Body of pancreas (tissue), 4 donors: ENCODE measurements around the gene GPR158. TPM values are rescaled to one million over a fixed set of nuclear protein-coding genes. Genes with fewer than 3 reads are reported as not detected.

Source experiments
- ATAC-seq: fragments of 150-250 bp; one replicate; pipeline ENCODE4 v1.9.1; 2016
- DNase-seq, 4 donors: peaks; one replicate each; pipeline ENCODE4 v3.0.0-alpha.2; 2019
- H3K27ac ChIP-seq, 4 donors: fragments of 200-600 bp; sonication (generic); 1 replicate in 3 of 4; 2 replicates in 1 of 4; pipeline versions ENCODE4 v1.5.1 to v1.6.1; 2016 to 2019; ENCODE audit warnings: mild to moderate bottlenecking in 1 of 4, mixed read lengths in 1 of 4, moderate library complexity in 1 of 4
- H3K27me3 ChIP-seq, 2 donors: fragments of 200-600 bp; sonication (generic); one replicate each; pipeline ENCODE4 v1.6.0; 2016; ENCODE audit warnings: mild to moderate bottlenecking in 1 of 2
- H3K36me3 ChIP-seq, 2 donors: fragments of 200-600 bp; sonication (generic); replicated peaks in 1 of 2; 2 replicates each; pipeline ENCODE4 v1.5.1; 2016; ENCODE audit warnings: low read depth in 2 of 2; ENCODE audit not compliant: insufficient read depth in 1 of 2
- H3K4me1 ChIP-seq: fragments of 200-600 bp; sonication (generic); one replicate; pipeline ENCODE4 v1.6.0; 2016
- H3K4me3 ChIP-seq, 2 donors: fragments of 200-600 bp; sonication (generic); 1 replicate in 1 of 2; 2 replicates in 1 of 2; pipeline ENCODE4 v1.5.1; 2016 to 2019
- H3K9me3 ChIP-seq, 3 donors: fragments of 200-600 bp; sonication (generic); 1 replicate in 2 of 3; 2 replicates in 1 of 3; pipeline ENCODE4 v1.5.1; 2016
- CTCF ChIP-seq, 7 experiments: fragments of 450-650 bp in 4 of 7; fragments of 200-600 bp in 3 of 7; sonication (generic) in 3 of 7; IDR thresholded peaks; one replicate each; pipeline ENCODE4 v1.5.1; 2016 to 2019; ENCODE audit warnings: antibody characterized with exemption in 7 of 7
- POLR2A ChIP-seq, 3 donors: fragments of 450-650 bp; IDR thresholded peaks; one replicate each; pipeline ENCODE4 v1.6.1; 2016; ENCODE audit warnings: antibody characterized with exemption in 3 of 3, mild to moderate bottlenecking in 2 of 3
- WGBS, 2 donors: methylation state at CpG; one replicate each; pipeline ENCODE4 v1.1.5; 2017; 5-methylcytosine and 5-hydroxymethylcytosine counted together
- intact Hi-C: fragments of 100-400 bp; cut with DNase I; formaldehyde crosslinking; loops from one replicate; pipeline ENCODE4 v1.15.1; 2023
- total RNA-seq, 2 donors: library from RNA; depleted of rRNA; stranded (reverse); fragments of >200 nt; gene quantifications; one replicate each; pipeline ENCODE4 v1.1.0, GENCODE V29; 2016

The GPR158 gene
- total RNA-seq, 2 donors from 2014 or later, result 0.52 TPM; not detected in 1

- WGBS, 2 donors, result 45 to 50% methylated on average over 5 of the region's 5 CpGs
- ATAC-seq (no peak), DNase-seq (no peak)
- Histone ChIP-seq H3K9me3 (no peaks in the 10 kb centered on the region), H3K4me1 (peaks cover 10% of the 10 kb centered on the region), H3K27ac (no peak overlapping the region), H3K27me3 (no peaks in the 10 kb centered on the region), H3K4me3 (no peak overlapping the region), H3K36me3 (no peaks in the 10 kb centered on the region)
- TF ChIP-seq POLR2A (IDR thresholded peaks at IDR 0.05) (no peak), CTCF (IDR thresholded peaks at IDR 0.05) (no peak)
- intact Hi-C loops, result no loop called here
Observed at GRCh38 chr10:25261558-25261957, 86.8 kb downstream of the GPR158 start.

GRCh38 chr10:25263931-25264330 is 89.1 kb downstream of the GPR158 start:
- intact Hi-C loops, result no loop called here
- TF ChIP-seq POLR2A (IDR thresholded peaks at IDR 0.05) (no peak), CTCF (IDR thresholded peaks at IDR 0.05) (no peak)
- Histone ChIP-seq H3K4me3 (no peak overlapping the region), H3K4me1 (peaks cover 10% of the 10 kb centered on the region), H3K27ac (no peak overlapping the region), H3K36me3 (no peaks in the 10 kb centered on the region), H3K27me3 (no peaks in the 10 kb centered on the region), H3K9me3 (no peaks in the 10 kb centered on the region)
- no peak for ATAC-seq
- DNase-seq, result no peak
- 38 to 40% methylated on average over 1 of the region's 1 CpG for WGBS, 2 donors

- no peak overlapping the region for H3K27ac ChIP-seq
- no peaks in the 10 kb centered on the region for H3K27me3 ChIP-seq
- no peak for DNase-seq
- H3K36me3 ChIP-seq, result no peaks in the 10 kb centered on the region
- peaks cover 0 to 4% (median 0%) of the 10 kb centered on the region in 3 donors for H3K9me3 ChIP-seq
- intact Hi-C loops, result no loop called here
- TF ChIP-seq CTCF (IDR thresholded peaks at IDR 0.05) (no peak), POLR2A (IDR thresholded peaks at IDR 0.05) (no peak)
- no peak overlapping the region for H3K4me3 ChIP-seq
- no peaks in the 10 kb centered on the region for H3K4me1 ChIP-seq
- 87 to 92% methylated on average over 1 of the region's 1 CpG for WGBS, 2 donors
- ATAC-seq, result no peak
Observed at GRCh38 chr10:25278180-25278579, 103.4 kb downstream of the GPR158 start.

- H3K36me3 ChIP-seq, result no peaks in the 10 kb centered on the region
- 95 to 100% methylated on average over 1 of the region's 1 CpG for WGBS, 2 donors
- intact Hi-C loops, result no loop called here
- H3K9me3 ChIP-seq, result peaks cover 0 to 4% (median 0%) of the 10 kb centered on the region in 3 donors
- H3K4me1 ChIP-seq, result no peaks in the 10 kb centered on the region
- H3K27ac ChIP-seq, result no peak overlapping the region
- TF ChIP-seq CTCF (IDR thresholded peaks at IDR 0.05) (no peak), POLR2A (IDR thresholded peaks at IDR 0.05) (no peak)
- H3K27me3 ChIP-seq, result no peaks in the 10 kb centered on the region
- DNase-seq, result no peak
- no peak for ATAC-seq
- H3K4me3 ChIP-seq, result no peak overlapping the region
Observed at GRCh38 chr10:25280076-25280475, 105.3 kb downstream of the GPR158 start.

GRCh38 chr10:25280573-25280972 is 105.8 kb downstream of the GPR158 start:
- intact Hi-C loops, result no loop called here
- TF ChIP-seq CTCF (IDR thresholded peaks at IDR 0.05), result no peak
- TF ChIP-seq POLR2A (IDR thresholded peaks at IDR 0.05), result no peak
- 60 to 61% methylated on average over 7 of the region's 7 CpGs for WGBS, 2 donors
- no peak for ATAC-seq
- DNase-seq, result no peak
- peaks cover 0 to 4% (median 0%) of the 10 kb centered on the region in 3 donors for H3K9me3 ChIP-seq
- H3K27ac ChIP-seq, result no peak overlapping the region
- no peaks in the 10 kb centered on the region for H3K4me1 ChIP-seq
- H3K4me3 ChIP-seq, result no peak overlapping the region
- H3K36me3 ChIP-seq, result no peaks in the 10 kb centered on the region
- no peaks in the 10 kb centered on the region for H3K27me3 ChIP-seq
